ENCODE data around the gene MB. TPM values are rescaled to one million over a fixed set of nuclear protein-coding genes. Genes with fewer than 3 reads are reported as not detected.
A peak's percentile ranks its signal among the peaks of the same experiment; 100 is the strongest.

MB gene
- total RNA-seq, 2 donors from 2014 or later: 1.3 TPM; not detected in 1

DNA sequence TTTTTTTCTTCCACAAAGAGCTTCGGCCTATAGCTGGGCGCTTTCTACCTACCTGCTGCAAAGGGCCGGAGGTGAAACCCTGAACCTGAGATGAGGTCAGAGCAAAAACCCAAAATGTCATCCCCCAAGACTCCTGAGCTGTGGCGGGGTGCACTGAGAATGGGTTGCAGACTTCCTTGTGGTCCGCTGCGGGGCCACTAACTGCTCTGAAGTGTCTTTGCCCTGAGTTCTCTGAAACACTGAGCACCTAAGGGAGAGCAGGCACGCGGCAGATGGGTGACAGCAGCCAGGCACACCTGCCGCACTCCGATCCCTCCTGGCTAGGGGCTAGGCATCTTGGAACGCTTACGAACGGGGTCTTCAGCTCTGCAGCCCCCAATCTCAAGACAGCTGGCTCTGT, 47.2 kb downstream of the MB start:
- Histone ChIP-seq H3K4me1 (peaks cover 28% of the 10 kb centered on the region), H3K4me3 (no peak overlapping the region), H3K9me3 (no peaks in the 10 kb centered on the region), H3K27ac (peak overlapping the region in 3 of 4 donors; percentile 4 to 73 (median 51)), H3K36me3 (replicated peaks in 1 of 2; ENCODE audit: insufficient read depth in 1 of 2, low read depth in 2 of 2) (no peaks in the 10 kb centered on the region), H3K27me3 (no peaks in the 10 kb centered on the region)
- intact Hi-C loops (cut with DNase I): no loop called here
- TF ChIP-seq POLR2A (IDR thresholded peaks at IDR 0.05): no peak
- TF ChIP-seq, protein P1, sequence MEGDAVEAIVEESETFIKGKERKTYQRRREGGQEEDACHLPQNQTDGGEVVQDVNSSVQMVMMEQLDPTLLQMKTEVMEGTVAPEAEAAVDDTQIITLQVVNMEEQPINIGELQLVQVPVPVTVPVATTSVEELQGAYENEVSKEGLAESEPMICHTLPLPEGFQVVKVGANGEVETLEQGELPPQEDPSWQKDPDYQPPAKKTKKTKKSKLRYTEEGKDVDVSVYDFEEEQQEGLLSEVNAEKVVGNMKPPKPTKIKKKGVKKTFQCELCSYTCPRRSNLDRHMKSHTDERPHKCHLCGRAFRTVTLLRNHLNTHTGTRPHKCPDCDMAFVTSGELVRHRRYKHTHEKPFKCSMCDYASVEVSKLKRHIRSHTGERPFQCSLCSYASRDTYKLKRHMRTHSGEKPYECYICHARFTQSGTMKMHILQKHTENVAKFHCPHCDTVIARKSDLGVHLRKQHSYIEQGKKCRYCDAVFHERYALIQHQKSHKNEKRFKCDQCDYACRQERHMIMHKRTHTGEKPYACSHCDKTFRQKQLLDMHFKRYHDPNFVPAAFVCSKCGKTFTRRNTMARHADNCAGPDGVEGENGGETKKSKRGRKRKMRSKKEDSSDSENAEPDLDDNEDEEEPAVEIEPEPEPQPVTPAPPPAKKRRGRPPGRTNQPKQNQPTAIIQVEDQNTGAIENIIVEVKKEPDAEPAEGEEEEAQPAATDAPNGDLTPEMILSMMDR (IDR thresholded peaks at IDR 0.05): no peak
- 89 to 91% methylated on average over 11 to 13 of the region's 13 CpGs for WGBS, 2 donors
- ATAC-seq (no peak), DNase-seq (no peak)

- intact Hi-C loops (cut with DNase I): no loop called here
- H3K27me3 ChIP-seq: no peaks in the 10 kb centered on the region
- H3K27ac ChIP-seq: peak overlapping the region; percentile 2 to 73 (median 37)
- H3K36me3 ChIP-seq (replicated peaks in 1 of 2; ENCODE audit: insufficient read depth in 1 of 2, low read depth in 2 of 2): no peaks in the 10 kb centered on the region
- ATAC-seq (peak; percentile 66), DNase-seq (peak in 1 of 4 donors; percentile 43)
- peaks cover 28% of the 10 kb centered on the region for H3K4me1 ChIP-seq
- no peaks in the 10 kb centered on the region for H3K9me3 ChIP-seq
- TF ChIP-seq POLR2A (IDR thresholded peaks at IDR 0.05): no peak
- WGBS, 2 donors: 33 to 40% methylated on average over 12 to 17 of the region's 17 CpGs
- H3K4me3 ChIP-seq: no peak overlapping the region
These were observed 48.1 kb downstream of the MB start for GRCh38 chr22:35568751-35569739.

DNA sequence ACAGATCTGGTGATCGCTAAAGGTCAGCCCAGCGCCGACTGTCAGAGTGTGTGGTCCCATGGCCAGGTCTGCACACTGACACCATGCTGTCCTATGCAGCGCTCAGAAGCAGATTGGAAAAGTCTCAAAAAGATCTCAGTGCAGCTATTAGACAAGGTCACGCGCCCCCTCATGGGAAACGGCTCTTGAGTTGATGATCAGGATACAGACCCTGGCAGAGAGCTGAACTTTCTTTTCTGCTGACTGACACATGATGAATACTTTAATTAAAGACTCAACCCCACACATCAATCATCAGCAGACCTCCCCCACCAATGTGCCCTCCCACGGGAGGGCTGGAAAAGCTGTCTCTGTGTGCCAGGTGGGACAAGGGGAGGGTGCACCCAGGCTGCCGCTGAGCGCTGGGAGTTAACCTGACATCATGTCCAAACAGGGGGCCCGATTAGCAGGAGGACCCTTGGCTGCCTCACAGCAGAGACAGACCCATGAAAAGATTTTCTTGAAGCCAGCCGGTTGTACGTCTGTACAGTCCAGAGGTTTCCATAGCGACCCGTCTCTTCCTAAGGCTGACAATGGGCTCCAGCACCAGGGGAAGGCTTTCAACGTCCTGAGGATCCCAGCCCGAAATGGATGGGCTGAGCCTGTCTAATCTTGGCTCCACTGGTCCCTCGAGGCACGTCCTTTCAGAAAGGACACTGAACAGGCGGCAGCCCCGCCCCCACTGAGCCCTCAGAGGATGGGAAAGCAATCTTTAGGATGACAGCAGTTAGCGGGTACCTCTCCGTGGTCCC, 49.6 kb downstream of the MB start:
- WGBS, 2 donors: 42 to 59% methylated on average over 11 to 23 of the region's 23 CpGs
- intact Hi-C loops (cut with DNase I): no loop called here
- DNase-seq (no peak), ATAC-seq (no peak)
- no peak for TF ChIP-seq POLR2A (IDR thresholded peaks at IDR 0.05)
- TF ChIP-seq, protein P1 (IDR thresholded peaks at IDR 0.05): no peak
- H3K36me3 ChIP-seq (replicated peaks in 1 of 2; ENCODE audit: insufficient read depth in 1 of 2, low read depth in 2 of 2): no peaks in the 10 kb centered on the region
- H3K27me3 ChIP-seq: no peaks in the 10 kb centered on the region
- no peak overlapping the region for H3K27ac ChIP-seq
- peaks cover 28% of the 10 kb centered on the region for H3K4me1 ChIP-seq
- no peaks in the 10 kb centered on the region for H3K9me3 ChIP-seq
- H3K4me3 ChIP-seq: no peak overlapping the region

- H3K27me3 ChIP-seq: no peaks in the 10 kb centered on the region
- H3K4me1 ChIP-seq: peaks cover 20% of the 10 kb centered on the region
- intact Hi-C loops (cut with DNase I): no loop called here
- DNase-seq (no peak), ATAC-seq (no peak)
- no peak overlapping the region for H3K4me3 ChIP-seq
- no peak overlapping the region for H3K27ac ChIP-seq
- TF ChIP-seq POLR2A (IDR thresholded peaks at IDR 0.05): no peak
- TF ChIP-seq, protein P1 (IDR thresholded peaks at IDR 0.05): no peak
- no peaks in the 10 kb centered on the region for H3K9me3 ChIP-seq
- 63 to 64% methylated on average over 10 of the region's 10 CpGs for WGBS, 2 donors
- H3K36me3 ChIP-seq (replicated peaks in 1 of 2; ENCODE audit: insufficient read depth in 1 of 2, low read depth in 2 of 2): no peaks in the 10 kb centered on the region
These were observed 51.9 kb downstream of the MB start for GRCh38 chr22:35564975-35565867.
